Panc1 (cell line): Measurements from ENCODE around the gene CARHSP1.

ENCODE experiments used
- CTCF ChIP-seq: fragments of 450-650 bp; IDR thresholded peaks from 2 replicates; pipeline ENCODE4 v1.5.1; 2017; ENCODE audit warnings: mild to moderate bottlenecking
- POLR2AphosphoS5 ChIP-seq: IDR thresholded peaks from 2 replicates; pipeline ENCODE4 v1.6.1; 2012; ENCODE audit warnings: mild to moderate bottlenecking, low read depth, low read length, moderate library complexity

- no peak for TF ChIP-seq POLR2AphosphoS5
- TF ChIP-seq CTCF = no peak
These were observed 19.2 kb upstream of the CARHSP1 start for GRCh38 chr16:8887952-8888560.
